GM10847 (cell line): ENCODE measurements around the gene UNK.
A peak's percentile ranks its signal among the peaks of the same experiment; 100 is the strongest.

Experiments used
- POLR2A ChIP-seq: IDR thresholded peaks from 2 replicates; pipeline ENCODE4 v1.6.1; 2011; ENCODE audit not compliant: insufficient read length; ENCODE audit errors: extremely low read depth

Gene UNK

GRCh38 chr17:75850928-75851692, 66.5 kb downstream of the UNK start:
- no peak for TF ChIP-seq POLR2A

- no peak for TF ChIP-seq POLR2A
Measured at GRCh38 chr17:75853433-75853832, 68.8 kb downstream of the UNK start.

DNA sequence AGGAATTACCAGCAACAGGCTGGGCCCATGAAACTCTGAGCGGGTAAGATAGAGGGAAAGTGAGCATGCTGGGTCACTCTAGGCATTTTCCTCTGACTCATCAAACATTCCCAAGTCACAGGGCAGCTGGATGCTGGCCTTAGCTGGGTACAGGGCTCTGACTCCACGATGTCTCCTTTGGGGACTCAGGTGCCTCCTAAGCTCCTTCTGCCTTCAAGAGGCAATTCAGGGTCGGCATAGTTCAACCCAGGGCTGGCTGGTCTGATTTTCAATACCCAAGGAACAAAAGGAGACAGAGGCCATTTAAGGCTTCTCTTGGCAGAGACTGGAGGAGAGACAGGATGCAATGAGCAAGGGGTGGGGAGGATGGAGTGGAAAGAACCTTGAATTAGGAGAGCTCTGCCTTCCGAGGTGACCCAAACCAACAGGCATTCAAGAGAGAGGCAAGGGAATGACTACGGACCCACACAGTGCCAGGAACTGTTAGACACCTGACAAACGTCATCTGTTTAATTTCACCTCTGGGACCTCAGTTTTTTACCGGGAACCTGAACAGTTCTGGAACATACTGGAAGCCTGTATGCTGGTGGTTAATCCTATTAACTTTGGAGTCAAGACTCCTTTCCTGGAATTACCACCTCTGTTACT, 69.6 kb downstream of the UNK start:
- TF ChIP-seq POLR2A: no peak

DNA sequence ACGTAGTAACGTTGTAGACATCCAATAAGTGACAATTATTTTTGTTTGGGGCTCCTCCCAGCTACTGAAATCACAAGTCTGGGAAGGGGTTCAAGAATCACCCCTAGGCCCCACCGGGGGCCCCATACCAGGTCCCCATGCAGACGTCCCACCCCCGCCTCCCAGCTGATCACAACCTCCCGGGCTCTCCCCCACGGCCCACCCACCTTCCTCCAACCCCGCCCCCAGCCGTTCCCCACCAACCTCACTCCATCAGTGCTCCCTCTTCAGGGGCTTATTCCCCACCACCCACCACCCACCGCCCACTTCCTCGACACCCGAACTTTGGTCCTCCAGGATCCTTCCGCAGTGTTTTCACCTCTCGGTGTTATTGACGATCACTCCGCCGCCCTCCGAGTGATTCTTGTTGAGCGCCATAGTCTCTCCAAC, 70.3 kb downstream of the UNK start:
- TF ChIP-seq POLR2A: no peak

- TF ChIP-seq POLR2A: peak; percentile 96
Measured at GRCh38 chr17:75855310-75856061, 70.9 kb downstream of the UNK start, which contains the start of gene WBP2. Gene WBP2, minus strand, starts transcription at chr17:75855335. Its CDS starts 38 bp downstream, at chr17:75855297.

DNA sequence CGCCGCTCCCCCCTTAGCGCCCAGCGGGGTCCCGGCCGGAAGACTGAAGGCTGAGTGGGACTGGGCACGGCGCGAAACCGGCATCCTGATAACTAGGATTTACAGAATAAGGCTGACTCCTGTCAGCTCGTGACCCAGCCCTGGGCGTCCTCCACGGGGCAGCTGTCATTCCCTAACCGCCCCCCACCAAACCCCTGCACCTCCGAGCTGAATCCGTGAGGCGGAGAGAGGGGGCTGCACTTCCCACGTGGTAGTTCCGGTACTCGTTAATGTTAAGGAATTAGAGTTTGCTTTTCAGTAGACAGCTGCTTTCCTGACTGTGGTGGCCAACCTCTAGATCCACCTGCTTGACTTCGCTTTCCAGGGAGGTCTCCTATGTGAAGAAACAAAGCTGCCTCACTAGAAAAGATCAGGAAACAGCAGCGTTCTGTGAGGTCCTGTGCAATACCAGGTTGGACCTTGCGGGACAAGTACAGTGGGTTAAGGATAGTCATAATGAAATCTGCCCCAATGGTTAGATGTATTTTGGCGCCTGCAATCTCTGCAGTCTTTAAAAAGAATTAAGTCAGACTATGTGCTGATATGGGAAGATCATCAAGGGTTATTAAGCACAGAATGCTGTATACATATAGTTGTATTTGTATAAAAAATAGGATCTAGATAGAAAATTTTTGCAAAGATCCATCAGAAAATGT, 71.6 kb downstream of the UNK start:
- no peak for TF ChIP-seq POLR2A

DNA sequence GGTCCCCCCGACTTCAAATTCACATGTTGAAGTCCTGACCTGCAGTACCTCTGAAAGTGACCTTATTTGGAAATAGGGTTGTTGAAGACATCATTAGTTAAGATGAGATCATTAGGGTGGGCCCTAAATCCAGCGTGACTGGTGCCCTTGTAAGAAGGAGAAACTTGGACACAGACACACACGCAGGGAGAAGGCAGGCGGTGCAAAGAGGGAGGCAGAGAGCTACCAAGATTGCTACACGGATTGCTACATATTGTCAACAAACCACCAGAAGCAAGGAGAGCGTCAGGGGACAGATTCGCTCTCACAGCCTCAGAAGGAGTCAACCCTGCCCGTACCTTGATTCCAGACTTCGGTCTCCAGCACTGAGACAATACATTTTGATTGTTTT, 77.3 kb downstream of the UNK start:
- TF ChIP-seq POLR2A: no peak

GRCh38 chr17:75864448-75864871, 79.9 kb downstream of the UNK start:
- no peak for TF ChIP-seq POLR2A

- TF ChIP-seq POLR2A: no peak
Measured at GRCh38 chr17:75869282-75870141, 84.9 kb downstream of the UNK start.

DNA sequence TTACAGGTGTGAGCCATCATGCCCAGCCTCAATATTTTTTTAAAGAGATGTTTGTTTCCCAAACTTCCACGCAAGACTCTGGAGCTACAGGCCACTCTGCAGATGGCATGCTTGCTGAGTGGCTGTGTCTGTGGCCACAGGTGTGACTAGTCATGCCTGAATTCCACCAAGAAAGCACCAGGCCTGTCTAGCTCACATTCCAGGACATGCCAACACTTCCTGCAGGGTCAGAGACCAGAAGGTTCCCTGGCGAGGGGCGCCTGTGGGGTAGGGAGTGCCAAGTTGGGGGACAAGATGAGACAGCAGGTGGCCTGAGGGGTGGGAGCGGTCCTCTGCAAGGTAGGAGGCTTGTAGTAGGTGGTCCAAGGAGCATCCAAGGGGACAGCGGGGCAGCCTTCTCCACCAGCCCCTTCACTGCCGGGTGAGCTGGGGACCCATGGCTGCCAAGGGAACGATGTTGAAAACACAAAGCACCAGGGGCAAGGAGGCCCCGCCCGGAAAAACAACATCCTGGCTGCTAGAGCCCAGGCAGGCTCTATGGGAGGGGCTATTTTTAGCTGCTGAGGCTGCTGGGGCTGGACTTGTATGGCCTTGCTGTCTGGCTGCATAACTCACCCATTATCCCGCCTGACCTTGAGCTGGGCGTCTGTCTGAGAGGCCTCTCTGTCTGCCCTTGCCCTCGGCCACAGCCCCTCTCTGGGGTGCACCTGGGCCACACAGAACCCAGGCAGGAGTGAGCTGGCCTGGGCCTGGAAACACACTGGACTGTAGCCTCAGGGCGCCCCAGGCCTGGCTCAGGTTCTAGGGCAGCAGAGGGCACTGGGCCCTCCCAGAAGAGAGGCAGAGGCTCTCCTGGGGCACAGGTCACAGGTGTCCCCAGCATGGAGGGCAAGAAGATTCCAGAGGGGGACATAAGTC, 88.1 kb downstream of the UNK start:
- TF ChIP-seq POLR2A: no peak

DNA sequence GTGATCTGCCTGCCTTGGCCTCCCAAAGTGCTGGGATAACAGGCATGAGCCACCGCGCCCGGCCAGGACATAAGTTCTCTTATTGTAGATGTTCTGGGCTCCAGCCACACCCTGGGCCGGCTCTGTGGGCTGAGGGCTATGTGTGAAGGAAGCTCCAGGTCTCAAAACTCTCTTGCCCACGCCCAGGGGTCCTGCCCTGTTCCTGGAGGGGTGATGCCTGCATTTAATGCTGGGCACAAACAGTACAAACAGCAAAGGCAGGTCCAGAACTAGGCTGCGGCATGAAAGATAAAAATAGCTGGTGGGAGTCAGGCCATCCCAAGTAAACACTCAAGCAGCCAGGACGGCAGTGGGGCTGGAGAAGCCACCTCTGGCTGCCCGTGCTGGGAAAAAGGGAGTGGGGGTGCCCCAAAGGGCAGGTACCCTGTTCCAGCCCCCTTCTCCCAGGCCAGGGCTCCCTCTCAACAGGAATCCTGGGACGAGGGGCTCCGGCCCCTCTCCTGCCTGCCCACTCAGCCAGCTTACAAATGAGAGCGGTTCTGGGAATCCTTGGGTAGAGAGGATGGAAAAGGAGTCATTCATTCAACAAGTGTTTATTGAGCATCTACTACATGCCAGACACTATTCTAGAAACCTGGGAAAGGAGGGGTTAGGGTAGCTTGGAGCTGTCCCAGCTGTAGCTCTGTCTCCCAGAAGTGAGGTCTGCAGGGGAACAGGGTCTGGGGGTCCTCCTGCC, 89.1 kb downstream of the UNK start:
- TF ChIP-seq POLR2A: no peak

GRCh38 chr17:75874323-75875181, 89.9 kb downstream of the UNK start:
- no peak for TF ChIP-seq POLR2A
